ENCODE results near the gene ASIC1.

ASIC1 gene

DNA sequence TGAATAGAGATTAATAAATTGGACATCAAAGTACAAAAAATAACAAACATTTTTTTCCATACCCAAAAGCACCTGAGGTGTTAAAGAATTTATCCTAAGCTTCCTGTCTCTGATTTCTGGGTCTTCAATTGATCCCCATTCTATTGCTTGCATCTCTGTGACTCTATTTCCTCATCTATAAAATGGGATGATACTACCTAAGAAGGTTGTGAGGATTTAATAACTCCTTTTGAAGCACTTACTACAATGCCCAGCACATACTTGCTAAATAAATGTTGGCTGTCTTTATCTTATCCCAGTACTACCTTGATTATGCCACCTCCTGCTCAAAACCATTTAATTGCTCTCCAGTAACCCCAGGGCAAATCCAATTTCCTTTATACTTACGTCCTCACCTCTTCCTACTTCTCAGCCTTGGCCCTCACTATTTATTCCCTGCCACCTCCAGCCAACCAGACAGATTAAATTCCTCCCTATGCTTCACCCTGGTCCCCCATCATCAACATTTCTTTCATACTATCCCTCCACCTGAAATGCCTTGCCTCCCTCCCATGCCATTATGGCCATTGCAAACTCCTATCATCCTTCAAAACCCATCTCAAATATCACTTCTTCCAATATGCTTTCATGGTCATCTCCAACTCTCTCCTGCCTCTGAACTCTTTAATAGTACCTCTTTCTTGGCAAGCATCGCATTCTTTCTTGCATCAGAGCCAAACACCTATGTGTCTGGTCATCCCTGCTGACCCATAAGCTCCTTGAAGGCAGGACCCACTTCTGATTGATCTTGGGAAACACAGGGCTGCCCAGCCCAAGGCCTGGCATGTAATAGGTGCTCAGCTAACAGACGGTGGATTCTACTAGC lies 7.9 kb upstream of the ASIC1 start:
- TF ChIP-seq, protein P1, sequence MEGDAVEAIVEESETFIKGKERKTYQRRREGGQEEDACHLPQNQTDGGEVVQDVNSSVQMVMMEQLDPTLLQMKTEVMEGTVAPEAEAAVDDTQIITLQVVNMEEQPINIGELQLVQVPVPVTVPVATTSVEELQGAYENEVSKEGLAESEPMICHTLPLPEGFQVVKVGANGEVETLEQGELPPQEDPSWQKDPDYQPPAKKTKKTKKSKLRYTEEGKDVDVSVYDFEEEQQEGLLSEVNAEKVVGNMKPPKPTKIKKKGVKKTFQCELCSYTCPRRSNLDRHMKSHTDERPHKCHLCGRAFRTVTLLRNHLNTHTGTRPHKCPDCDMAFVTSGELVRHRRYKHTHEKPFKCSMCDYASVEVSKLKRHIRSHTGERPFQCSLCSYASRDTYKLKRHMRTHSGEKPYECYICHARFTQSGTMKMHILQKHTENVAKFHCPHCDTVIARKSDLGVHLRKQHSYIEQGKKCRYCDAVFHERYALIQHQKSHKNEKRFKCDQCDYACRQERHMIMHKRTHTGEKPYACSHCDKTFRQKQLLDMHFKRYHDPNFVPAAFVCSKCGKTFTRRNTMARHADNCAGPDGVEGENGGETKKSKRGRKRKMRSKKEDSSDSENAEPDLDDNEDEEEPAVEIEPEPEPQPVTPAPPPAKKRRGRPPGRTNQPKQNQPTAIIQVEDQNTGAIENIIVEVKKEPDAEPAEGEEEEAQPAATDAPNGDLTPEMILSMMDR (IDR thresholded peaks at IDR 0.05; ENCODE audit: low read depth, low read length), result no peak
- DNase-seq (ENCODE audit: extremely low read depth, low read depth), result no peak

DNA sequence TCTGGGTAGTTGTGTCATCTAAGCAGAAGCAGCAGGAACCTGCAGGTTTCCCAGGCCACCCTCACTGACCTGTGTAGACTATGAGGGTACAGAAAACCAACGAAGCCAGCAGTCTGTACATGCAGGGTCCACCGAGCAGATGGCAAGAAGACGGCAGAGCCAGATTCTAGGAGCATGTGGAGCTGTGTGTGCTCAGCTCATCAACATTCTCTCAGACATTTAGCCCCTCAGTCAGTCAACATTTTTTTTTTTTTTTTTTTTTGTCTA lies 7.3 kb upstream of the ASIC1 start:
- no peak for DNase-seq (ENCODE audit: extremely low read depth, low read depth)
- TF ChIP-seq, protein P1 (IDR thresholded peaks at IDR 0.05; ENCODE audit: low read depth, low read length), result no peak

- no peak for DNase-seq (ENCODE audit: extremely low read depth, low read depth)
- TF ChIP-seq, protein P1 (IDR thresholded peaks at IDR 0.05; ENCODE audit: low read depth, low read length), result no peak
These were observed 6.8 kb upstream of the ASIC1 start for GRCh38 chr12:50050410-50051098.

DNA sequence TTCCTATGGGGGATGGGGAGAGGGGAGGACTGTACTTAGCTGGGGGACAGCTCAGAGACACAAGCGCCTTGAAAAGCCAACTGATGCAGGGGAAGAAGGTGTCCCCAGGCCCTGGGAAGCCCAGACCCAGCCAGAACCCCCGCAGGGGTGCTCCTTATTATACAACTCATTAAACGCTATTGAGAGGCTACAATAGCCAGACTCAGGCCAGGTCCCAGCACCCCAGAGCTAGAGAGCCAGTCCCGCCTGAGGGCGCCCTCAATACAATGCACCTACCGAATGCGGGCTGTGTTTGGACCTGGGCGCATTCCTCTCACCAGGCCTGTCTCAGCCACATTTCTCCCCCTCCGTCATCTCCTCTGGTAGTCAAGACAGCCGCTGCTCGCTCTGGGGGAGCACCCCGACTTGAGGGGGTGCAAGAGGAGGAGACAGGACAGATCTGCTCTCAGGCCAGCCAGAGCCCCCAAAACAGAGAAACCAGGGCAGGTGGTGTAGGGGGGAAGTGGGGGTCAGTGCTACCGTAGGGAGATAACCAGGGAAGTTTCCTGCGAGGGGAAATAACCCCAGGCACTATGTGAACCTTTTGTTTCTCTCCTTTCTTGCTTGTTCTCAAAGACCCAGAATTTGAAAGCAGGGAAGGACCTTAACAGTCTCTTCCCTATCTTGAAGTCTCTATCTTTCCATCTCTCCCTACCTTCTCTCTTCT lies 6.1 kb upstream of the ASIC1 start:
- TF ChIP-seq, protein P1 (IDR thresholded peaks at IDR 0.05; ENCODE audit: low read depth, low read length), result no peak
- no peak for DNase-seq (ENCODE audit: extremely low read depth, low read depth)

DNA sequence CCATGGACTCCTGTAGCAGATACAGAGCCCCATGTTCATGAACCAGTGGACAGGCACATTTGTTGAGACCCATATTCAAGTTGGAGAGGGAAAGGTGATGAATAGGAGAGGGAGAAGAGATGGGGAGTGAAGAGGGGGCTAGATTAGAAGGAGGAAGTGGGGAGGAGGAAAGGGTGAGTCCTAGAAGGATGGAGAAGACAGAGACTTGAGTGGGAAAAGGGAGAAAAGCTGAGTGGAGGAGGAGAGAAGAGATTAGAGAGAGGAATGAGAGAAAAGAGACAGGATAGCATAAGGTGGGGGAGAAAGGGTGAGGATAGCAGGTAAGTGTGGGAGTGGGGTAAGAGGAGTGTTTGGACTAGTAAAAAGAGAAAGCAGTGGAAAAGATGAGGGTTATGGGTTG lies 4.9 kb upstream of the ASIC1 start:
- DNase-seq (ENCODE audit: extremely low read depth, low read depth), result no peak
- TF ChIP-seq, protein P1 (IDR thresholded peaks at IDR 0.05; ENCODE audit: low read depth, low read length), result no peak

DNA sequence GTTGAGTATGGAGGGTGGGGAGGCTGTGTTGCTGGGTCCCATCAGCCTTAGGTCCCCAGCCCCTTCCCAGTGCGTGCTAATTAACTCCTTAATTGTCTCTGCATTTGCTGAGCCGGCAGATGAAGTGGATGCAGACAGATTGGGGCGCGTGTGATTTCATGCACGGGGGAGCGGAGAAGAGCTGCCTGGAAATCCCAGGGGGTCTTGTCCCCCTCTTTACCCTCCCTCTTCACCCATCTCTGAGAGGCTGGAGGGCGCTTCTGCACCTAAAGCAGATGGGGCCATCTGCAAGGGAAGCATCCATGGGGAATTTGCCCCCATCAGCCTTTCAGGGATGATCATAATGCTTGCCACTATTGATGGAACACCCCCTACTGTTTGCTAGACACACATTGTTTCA lies 4.4 kb upstream of the ASIC1 start:
- TF ChIP-seq, protein P1 (IDR thresholded peaks at IDR 0.05; ENCODE audit: low read depth, low read length), result no peak
- no peak for DNase-seq (ENCODE audit: extremely low read depth, low read depth)

DNA sequence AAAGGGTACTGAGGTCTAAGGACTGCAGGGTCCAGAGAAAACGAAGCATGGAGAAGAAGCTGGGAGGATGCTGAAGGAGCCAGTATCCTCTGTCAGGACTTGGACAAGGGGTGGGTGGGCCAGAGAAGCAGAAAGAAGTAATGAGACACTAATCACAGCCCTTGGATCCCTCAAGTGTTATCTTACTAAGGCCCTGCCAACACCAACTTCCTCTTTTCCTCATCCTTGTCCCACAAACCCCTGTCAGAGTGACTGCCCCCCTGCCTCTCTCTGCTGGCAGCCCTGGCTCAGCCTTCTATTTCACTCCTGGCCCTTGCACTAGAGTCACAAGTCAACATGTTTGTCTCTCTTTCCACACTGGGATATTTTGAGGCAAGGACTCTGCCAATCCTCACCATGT lies 3.8 kb upstream of the ASIC1 start:
- TF ChIP-seq, protein P1 (IDR thresholded peaks at IDR 0.05; ENCODE audit: low read depth, low read length), result no peak
- no peak for DNase-seq (ENCODE audit: extremely low read depth, low read depth)
